ENCODE measurements around the gene EHBP1.

Gene EHBP1

GRCh38 chr2:62884514-62884913 is 179.0 kb downstream of the EHBP1 start:
- no peak for DNase-seq (ENCODE audit: low read depth)

GRCh38 chr2:62894966-62895631 is 189.6 kb downstream of the EHBP1 start:
- no peak for DNase-seq (ENCODE audit: low read depth)

DNA sequence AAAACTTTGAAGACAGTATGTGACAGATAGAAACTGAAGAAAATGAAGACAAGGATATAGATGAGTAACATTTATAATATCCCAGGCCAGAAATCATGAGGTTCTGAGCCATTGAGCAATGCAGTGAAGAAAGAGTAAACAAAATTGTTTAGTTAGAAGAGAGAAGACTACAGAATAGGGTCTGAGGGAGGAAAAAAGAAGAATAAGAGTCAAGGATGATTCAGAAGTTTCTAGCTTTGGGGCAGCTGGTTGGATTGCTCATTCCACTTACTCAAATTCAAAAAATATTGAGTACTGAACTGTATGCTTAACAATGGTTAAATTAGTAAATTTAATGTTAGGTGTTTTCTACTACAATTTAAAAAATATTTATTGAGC is 190.1 kb downstream of the EHBP1 start:
- no peak for DNase-seq (ENCODE audit: low read depth)

DNA sequence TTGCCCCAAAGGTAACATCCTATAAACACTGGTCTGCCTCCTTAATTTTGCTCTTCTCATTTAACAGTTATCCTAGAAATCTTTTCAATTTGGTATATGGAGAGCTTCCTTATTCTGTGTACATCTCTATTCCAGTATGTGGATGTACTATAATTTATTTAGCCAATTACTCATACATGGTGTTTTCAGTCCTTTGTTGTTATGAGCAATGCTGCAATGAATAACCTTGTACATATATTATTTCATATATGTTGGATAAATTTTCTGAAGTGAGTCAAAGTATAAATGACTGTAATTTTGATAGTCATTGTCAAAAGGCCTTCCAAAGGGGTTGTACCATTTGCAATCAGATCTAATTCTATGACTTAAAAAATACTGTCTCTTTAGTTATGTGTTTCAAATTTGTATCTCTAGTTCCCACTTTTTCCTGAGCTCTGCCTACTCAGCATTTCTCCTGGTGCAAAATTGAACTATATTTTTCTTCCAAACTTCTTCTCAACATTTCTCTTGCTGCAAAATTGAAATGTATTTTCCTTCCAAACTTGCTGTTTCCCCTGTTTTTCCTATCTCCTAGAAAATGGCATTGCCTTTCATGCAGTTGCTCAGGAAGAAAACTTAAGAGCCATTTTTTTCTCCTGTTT is 191.8 kb downstream of the EHBP1 start:
- DNase-seq (ENCODE audit: low read depth) = no peak

GRCh38 chr2:62904344-62904743 is 198.8 kb downstream of the EHBP1 start:
- DNase-seq (ENCODE audit: low read depth) = no peak

DNA sequence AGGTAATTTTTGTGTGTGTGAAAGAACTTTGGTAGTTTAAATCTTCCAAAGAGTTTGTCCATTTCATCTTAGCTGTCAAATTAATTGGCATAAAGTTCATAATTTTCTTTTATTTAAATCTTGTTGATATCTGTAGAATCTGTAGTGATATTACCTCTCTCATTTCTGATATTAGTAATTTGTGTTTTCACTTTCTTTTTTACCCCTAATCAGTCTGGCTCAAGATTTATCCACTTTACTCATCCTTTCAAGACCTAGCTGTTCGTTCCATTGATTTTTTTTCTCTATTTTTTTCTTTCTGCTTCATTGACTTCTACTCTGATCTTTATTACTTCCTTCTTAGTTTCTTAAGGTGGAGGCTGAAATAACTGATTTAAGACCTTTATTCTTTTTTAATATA is 202.6 kb downstream of the EHBP1 start:
- DNase-seq (ENCODE audit: low read depth) = no peak

DNA sequence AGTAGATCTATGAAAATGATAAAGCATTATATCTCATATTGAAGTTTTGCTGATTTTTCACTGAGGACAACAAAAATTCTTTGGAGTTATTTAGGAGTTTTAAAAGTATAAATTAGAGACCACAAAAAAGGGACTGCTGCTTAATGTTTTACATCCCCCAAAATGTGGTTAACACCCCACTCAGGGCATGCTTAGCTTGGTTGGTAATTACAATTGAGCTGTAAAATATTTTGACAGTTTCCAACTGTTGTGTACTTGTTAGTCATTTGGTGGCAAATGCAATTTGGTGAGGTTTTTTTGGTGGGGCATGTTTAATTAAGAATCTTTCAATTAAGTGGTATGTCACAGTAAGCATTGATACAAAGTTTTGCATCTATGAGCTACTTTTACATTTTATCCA is 207.8 kb downstream of the EHBP1 start:
- no peak for DNase-seq (ENCODE audit: low read depth)

- DNase-seq (ENCODE audit: low read depth) = no peak
Measured at GRCh38 chr2:62919041-62919440, 213.5 kb downstream of the EHBP1 start.

DNA sequence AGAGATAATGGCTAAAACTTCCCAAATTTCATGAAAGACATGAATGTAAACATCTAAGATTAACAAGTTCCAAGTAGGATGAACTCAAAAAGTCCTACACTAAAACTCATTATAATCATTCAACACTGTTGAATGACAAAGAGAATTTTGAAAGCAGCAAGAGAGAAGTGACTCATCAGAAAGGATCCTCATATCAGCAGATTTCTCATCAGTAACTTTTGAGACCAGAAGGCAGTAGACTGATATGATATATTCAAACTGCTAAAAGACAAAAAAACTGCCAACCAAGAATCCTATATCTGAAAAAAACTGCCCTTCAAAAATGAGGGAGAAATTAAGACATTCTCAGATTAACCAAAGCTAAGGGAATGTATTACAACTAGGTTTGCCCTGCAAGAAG is 214.6 kb downstream of the EHBP1 start:
- no peak for DNase-seq (ENCODE audit: low read depth)

DNA sequence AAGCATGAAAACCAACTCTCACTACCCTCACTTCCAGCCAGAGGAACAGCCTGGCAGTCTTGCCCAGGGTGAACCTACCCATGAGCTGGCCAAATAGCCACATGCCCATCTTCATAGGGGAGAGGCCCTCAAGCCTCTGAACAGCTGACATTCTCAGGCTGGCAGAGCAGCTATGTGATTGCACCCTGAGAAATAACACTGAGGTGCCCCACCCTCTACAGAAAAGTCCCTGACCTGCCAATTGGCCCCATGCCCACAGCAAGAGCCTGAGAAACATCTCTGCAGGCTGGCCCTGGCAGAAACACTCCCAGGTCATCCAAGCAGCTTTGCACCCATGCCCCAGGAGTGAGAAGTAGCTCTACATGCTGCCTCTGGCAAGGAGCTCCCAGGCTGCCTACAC is 217.7 kb downstream of the EHBP1 start:
- no peak for DNase-seq (ENCODE audit: low read depth)

DNA sequence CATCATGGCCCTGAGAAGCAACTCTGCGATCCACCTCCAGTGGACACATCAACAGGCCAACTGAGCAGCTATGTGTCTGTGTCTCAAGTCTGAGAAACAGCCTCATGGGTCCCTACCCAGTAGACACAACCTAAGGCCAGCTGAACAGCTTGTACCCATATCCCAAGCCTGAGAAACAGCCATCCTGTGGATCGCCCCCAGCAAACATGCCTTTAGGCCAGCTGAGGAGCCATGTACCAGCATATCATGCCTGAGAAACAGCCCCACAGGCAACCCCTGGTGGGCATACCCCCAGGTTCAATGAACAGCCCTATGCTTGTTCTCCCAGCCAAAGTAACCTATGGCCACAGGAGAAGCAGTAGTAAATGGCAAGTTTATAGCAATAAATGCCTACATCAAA is 218.4 kb downstream of the EHBP1 start:
- DNase-seq (ENCODE audit: low read depth) = no peak

GRCh38 chr2:62928015-62928414 is 222.5 kb downstream of the EHBP1 start:
- no peak for DNase-seq (ENCODE audit: low read depth)

DNA sequence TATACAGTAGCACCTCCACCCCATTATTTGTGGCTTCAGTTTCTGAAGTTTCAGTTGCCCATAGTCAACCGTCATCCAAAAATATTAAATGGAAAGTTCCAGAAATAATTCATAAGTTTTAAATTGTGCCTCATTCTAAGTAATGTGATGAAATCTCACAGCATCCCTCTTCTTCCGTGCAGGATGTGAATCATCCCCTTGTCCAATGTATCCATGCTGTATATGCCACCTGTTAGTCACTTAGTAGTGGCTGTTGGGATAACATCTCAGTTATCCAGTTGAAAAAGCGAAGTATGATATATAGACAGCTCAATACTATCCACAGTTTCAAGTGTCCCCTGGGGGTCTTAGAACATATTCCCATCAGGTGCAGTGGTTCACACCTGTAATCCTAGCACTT is 226.0 kb downstream of the EHBP1 start:
- DNase-seq (ENCODE audit: low read depth) = no peak

GRCh38 chr2:62933398-62933917 is 227.9 kb downstream of the EHBP1 start:
- DNase-seq (ENCODE audit: low read depth) = no peak

DNA sequence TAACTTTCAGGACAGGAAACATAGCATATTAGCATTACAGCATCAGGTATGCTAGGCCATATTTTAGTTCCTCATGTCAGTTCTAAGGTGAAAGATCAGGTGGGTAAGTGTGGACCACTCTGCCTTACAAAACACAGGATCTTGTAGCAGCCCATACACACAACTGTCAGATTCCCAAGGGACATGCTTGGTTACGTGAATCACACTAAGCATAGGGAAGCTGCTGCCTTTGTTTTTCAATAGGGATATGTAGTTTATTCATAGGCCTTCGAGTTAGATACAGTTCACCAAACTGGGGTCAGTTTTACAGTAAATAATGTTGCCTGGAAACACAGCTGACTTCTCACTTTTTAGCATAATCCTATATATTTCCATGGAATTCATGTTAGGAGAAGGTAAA is 229.0 kb downstream of the EHBP1 start:
- no peak for DNase-seq (ENCODE audit: low read depth)

DNA sequence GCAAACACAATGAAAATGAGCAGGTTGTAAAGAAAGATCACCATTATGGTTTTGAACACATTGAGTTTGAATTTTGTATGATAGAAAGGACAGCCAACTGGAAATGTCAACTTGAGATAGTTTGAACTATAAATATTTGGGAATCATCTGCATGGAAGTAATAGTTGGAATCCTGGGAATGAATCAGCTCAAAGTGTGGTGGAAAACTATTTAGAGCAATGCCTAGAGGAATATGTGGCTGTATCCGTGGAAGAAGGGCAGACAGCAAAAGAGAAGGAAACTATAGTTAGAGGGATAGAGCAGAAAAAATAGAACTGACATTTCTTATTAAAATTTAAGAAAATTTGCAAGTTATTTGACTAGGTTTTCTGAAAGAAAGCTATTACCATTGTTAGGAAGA is 232.6 kb downstream of the EHBP1 start:
- DNase-seq (ENCODE audit: low read depth) = no peak

GRCh38 chr2:62939735-62940491 is 234.4 kb downstream of the EHBP1 start:
- peak; percentile 52 for DNase-seq (ENCODE audit: low read depth)

GRCh38 chr2:62940697-62941096 is 235.2 kb downstream of the EHBP1 start:
- DNase-seq (ENCODE audit: low read depth) = no peak

GRCh38 chr2:62941413-62941812 is 235.9 kb downstream of the EHBP1 start:
- DNase-seq (ENCODE audit: low read depth) = no peak

DNA sequence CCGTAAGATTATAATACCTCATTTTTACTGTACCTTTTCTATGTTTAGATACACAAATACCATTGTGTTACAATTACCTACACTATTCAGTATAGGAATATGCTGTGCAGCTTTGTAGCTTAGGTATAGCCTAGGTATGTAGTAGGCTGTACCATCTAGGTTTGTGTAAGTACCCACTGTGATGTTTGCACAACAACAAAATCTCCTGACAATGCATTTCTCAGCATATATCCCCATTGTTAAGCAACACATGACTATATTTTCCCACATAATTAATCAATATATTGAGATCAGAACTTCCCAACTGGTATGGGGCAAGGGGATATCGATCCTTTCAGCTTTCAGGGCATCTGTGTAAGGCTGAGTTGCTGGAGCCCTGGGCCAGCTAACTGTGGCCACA is 238.8 kb downstream of the EHBP1 start:
- no peak for DNase-seq (ENCODE audit: low read depth)

GRCh38 chr2:62947403-62947802 is 241.9 kb downstream of the EHBP1 start:
- no peak for DNase-seq (ENCODE audit: low read depth)

DNA sequence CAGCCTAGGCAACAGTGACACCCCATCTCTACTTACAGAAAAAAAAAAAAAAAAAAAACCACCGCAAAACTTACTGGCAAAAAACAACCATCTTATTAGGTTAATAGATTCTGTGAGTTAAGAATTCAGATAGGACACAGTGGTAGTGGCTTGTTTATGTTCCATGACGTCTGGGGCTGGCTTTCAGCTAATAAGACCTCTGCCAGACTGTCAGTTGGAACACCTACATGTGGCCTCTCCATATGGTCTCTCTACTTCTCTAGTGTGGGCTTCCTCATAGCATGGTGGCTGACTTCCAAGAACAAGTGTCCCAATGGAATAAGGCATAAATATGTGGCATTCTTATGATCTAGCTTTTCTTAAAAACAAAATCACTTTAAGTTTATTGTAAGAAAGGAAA is 251.1 kb downstream of the EHBP1 start:
- no peak for DNase-seq (ENCODE audit: low read depth)

DNA sequence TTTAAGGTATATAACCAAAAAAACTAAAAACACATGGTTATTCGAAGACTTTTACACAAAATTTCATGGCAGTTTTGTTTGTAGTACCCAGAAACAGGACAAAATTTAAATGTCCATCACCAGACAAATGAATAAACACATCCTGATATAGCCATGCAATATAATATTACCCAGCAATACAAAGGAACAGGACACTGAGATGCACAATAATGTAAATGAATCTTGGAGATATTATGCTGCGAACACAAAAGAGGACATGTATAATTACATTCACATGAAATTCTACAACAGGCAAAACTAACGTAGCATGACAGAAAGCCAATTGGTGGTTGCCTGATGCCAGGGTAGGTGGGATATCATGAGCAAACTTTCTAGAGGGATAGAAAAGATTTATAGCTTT is 252.7 kb downstream of the EHBP1 start:
- no peak for DNase-seq (ENCODE audit: low read depth)
